Measurements from ENCODE around the gene NAV1. TPM values are rescaled to one million over a fixed set of nuclear protein-coding genes. Genes with fewer than 3 reads are reported as not detected.
"Not testable (repeated sequence)": the region's sequence is repeated elsewhere in the genome, so short reads cannot be mapped to it uniquely, and the experiment has no call there.

The NAV1 gene
- total RNA-seq, 1 donor from 2014 or later: 36.1 TPM

GRCh38 chr1:201565024-201565730, 26.2 kb downstream of the NAV1 start:
- no peak for DNase-seq (ENCODE audit: low spot score)

GRCh38 chr1:201565771-201566528, 27.0 kb downstream of the NAV1 start:
- DNase-seq (ENCODE audit: low spot score): no peak

GRCh38 chr1:201566529-201566823, 27.5 kb downstream of the NAV1 start:
- no peak for DNase-seq (ENCODE audit: low spot score)

DNA sequence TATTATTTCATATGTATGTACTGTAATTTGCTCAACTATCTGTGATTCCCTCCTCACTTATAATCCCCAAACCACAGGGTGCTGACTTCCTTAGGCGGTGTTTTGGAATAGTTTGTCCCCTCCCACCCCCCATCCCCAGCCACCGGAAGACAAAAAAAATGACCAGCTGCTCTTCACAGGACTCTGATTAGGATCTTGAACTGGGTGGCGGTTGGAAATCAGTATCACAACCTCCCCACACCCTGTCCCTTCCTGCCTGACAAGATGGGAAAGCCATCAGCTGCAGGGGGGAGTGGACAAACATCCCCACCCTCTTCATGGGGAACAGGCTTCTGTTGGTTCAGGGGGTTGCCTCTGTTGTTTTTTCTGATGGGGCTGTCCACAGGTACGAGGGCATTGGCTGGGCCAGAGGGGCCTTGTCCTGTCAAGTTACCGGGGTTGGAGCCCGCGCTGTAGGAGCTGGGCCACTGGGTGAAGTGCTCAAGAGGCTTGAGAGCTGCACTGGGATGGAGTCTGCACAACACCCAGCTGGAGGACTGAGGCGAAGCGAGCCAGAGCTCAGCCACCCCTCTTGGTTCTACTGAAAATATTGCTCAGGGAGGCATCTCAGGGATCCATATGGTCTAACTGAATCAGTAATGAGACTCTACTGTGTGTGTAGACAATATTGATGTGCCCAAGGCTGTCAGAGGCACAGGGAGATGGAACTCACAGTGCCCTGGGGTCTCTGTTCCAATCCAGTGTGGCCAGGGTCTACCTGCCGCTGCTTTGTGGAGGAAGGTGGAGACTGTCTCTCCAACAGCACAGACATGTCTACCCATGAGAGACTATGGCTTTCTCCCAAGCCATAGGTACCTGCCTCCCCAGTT, 28.2 kb downstream of the NAV1 start:
- DNase-seq (ENCODE audit: low spot score): no peak

DNA sequence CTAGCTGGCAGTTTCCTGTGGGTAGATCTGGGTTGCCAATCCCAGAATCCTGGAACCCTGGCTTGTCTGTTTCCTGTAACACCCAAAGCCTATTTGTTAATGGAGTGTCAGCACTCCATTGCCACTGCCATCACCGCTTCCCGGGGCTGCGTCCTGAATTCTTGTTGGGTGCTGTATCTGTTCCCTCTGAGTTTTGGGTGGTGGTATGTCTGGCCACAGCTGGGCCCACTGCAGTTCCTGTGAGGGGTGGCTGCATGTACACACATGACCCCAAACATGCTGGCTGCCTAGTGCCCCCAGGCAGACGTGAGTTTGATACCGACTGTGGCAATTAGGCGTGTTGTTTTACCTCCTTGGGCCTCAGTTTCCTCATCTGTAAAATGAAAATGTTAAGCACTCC, 29.3 kb downstream of the NAV1 start:
- no peak for DNase-seq (ENCODE audit: low spot score)

- no peak for DNase-seq (ENCODE audit: low spot score)
These were observed 29.9 kb downstream of the NAV1 start for GRCh38 chr1:201568859-201569294.

- no peak for DNase-seq (ENCODE audit: low spot score)
These were observed 31.4 kb downstream of the NAV1 start for GRCh38 chr1:201570181-201570885.

- DNase-seq (ENCODE audit: low spot score): no peak
These were observed 32.1 kb downstream of the NAV1 start for GRCh38 chr1:201570886-201571624.

DNA sequence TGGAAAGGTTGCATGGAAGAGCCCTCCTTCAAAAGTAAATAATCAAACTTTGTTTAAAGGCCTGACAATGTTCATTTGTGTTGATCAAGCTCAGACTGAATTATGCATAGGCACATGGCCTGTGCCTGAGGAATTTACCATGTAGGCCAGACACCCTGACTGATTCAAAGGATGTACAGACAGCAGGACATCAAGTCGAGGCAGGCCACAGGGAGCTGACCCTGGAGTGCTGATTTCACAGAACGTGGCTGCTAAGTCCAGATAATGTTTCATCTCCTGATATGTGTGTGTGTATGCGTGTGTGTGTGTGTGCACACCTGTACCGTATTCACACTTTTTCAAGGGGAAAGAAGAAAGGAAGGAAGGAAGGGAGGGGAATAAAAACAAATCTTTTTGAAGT, 34.1 kb downstream of the NAV1 start:
- DNase-seq (ENCODE audit: low spot score): no peak

- no peak for DNase-seq (ENCODE audit: low spot score)
These were observed 35.0 kb downstream of the NAV1 start for GRCh38 chr1:201573923-201574322.

GRCh38 chr1:201575912-201576311, 37.0 kb downstream of the NAV1 start:
- no peak for DNase-seq (ENCODE audit: low spot score)

- DNase-seq (ENCODE audit: low spot score): no peak
These were observed 38.0 kb downstream of the NAV1 start for GRCh38 chr1:201576914-201577313.

DNA sequence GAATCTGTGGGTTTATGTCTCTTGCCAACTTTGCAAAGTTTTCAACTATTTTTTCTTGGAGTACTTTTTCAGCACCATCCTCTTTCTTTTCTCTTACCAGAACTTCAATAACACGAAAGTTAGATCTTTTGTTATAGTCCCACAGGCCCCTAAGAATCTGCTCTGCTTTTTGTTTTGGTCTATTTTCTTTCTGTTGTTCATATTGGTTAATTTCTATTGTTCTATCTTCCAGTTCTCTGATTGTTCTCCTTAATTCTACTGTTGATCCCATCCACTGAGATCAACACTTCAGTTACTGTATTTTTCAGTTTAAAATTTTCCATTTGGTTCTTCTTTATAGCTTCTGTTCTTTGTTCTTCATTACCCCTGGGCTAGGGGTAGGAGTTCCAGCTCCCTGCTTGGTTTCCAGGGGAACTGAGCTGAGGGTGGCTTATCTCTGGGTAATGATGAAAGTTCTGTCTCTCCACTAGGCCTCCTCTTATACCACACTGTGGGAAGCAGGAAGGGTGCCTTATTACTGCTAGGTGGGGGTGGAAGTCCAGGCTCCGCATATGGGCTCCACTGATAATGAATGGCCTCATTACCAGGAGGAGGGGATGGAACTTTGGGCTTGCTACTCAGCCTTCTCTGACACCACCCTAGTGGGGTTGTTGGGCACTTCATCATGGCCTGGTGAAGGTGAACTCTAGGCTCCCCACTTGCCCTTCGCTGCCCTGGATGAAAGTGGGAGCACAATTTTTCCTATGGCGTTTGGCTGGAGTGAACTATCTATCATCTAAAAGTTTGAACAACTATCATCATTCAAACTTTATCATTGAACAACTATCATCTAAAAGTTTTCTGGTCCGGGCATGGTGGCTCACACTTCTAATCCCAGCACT, 39.3 kb downstream of the NAV1 start:
- DNase-seq (ENCODE audit: low spot score): no peak

GRCh38 chr1:201581371-201581770, 42.4 kb downstream of the NAV1 start:
- not testable (repeated sequence) for DNase-seq (ENCODE audit: low spot score)

DNA sequence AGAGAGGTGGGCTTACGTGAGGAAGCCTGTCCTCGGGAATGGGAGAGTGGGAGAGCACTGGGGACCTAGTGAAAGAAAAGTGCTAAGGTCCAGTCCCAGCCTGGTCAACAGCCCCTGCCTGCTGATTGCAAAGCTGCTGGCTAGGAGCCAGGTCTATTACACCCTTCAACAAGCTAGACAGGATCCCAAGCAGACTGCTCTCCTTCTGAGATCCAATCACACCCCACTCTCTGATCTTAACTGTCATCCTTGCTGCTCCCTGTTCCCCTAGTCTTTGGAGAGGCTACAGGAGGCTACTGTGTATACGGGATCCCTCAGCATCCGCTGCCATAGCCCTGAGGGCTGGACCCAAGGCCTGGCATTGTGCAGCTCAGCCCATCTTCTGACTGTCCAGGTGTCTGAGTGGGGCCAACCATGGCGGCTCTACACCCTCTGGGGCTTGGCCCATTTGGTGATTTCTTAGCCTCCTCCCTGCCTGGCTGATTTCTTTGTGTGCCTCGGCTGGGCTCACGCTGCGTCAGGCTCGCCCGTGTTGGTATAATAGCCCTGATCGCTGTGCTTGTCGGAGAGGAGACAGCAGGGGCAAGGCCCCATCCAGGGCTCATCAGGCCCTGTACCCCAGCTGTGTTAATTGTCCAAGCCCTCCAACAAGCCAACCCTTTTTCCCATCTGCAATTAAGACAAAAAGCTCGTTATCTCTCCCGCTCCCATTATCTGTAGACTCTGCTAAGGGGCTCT, 43.9 kb downstream of the NAV1 start:
- peak; percentile 38 for DNase-seq (ENCODE audit: low spot score)

- DNase-seq (ENCODE audit: low spot score): no peak
These were observed 44.7 kb downstream of the NAV1 start for GRCh38 chr1:201583663-201584062.

GRCh38 chr1:201584471-201585092, 45.7 kb downstream of the NAV1 start:
- DNase-seq (ENCODE audit: low spot score): peak; percentile 97

DNA sequence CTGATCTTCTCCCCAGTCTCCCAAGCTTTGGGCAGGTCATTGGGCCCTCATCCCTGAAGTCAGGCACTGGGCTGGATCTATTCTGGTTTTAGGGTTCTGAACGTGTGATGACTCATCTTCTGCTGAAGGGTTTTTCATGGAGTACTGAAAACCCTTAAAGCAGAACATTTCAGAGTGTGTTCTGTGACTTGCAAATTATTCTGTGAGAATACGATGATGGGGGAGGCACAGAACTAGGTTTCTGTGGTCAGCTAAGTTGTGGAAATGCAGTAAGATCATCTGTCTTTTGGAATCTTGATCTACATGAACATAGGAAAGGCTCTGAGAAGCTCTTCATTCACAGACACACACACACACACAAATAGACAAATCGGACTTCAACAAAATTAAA, 46.2 kb downstream of the NAV1 start:
- DNase-seq (ENCODE audit: low spot score): no peak

- peak; percentile 17 for DNase-seq (ENCODE audit: low spot score)
These were observed 47.0 kb downstream of the NAV1 start for GRCh38 chr1:201585901-201586300.

All from umbilical cord (tissue), 2 donors.